CD8-positive, alpha-beta memory T cell (primary cell): ENCODE results near the gene FAR2. TPM values are rescaled to one million over a fixed set of nuclear protein-coding genes. Genes with fewer than 3 reads are reported as not detected.
A peak's percentile ranks its signal among the peaks of the same experiment; 100 is the strongest.

Source experiments
- CTCF ChIA-PET: fragments of 350-600 bp; sonication (Branson Sonifier 250); formaldehyde crosslinking; loops from one replicate; lab custom pipeline; 2021; ENCODE audit warnings: antibody characterized with exemption; lab: Charles Lee
- POLR2A ChIA-PET: fragments of 350-600 bp; sonication (Branson Sonifier 250); formaldehyde crosslinking; loops from one replicate; lab custom pipeline; 2021; ENCODE audit warnings: antibody characterized with exemption; lab: Charles Lee
- DNase-seq, 5 donors: peaks; one replicate each; pipeline versions ENCODE4 v3.0.0 to v3.0.0-alpha.2; 2020 to 2022; ENCODE audit warnings: mixed read lengths in 1 of 5
- H3K27ac ChIP-seq: one replicate; pipeline ENCODE4 v1.7.0; 2013; ENCODE audit warnings: low read depth, mild to moderate bottlenecking, low read length, moderate library complexity
- H3K27me3 ChIP-seq: 2 replicates; pipeline ENCODE4 v1.7.0; 2013; ENCODE audit warnings: low read length, mild to moderate bottlenecking; ENCODE audit not compliant: insufficient read depth, poor library complexity, severe bottlenecking
- H3K36me3 ChIP-seq: 2 replicates; pipeline ENCODE4 v1.7.0; 2013; ENCODE audit warnings: mild to moderate bottlenecking, low read length, moderate library complexity; ENCODE audit not compliant: insufficient read depth
- H3K4me1 ChIP-seq: 2 replicates; pipeline ENCODE4 v1.7.0; 2013; ENCODE audit warnings: mild to moderate bottlenecking, low read length, moderate library complexity; ENCODE audit not compliant: insufficient read depth
- H3K4me3 ChIP-seq: 2 replicates; pipeline ENCODE4 v1.7.0; 2013; ENCODE audit warnings: mild to moderate bottlenecking, low read length
- H3K9me3 ChIP-seq: 2 replicates; pipeline ENCODE4 v1.7.0; 2013; ENCODE audit warnings: mild to moderate bottlenecking, low read length
- H3K27ac Mint-ChIP-seq, 8 donors: one replicate each; pipeline ENCODE4 v1.8.0; 2020 to 2021; ENCODE audit warnings: mixed read lengths in 8 of 8, mild to moderate bottlenecking in 6 of 8, inconsistent platforms in 3 of 8, moderate library complexity in 3 of 8
- H3K27me3 Mint-ChIP-seq, 2 donors: one replicate each; pipeline ENCODE4 v1.8.0; 2020 to 2021; ENCODE audit warnings: mixed read lengths in 2 of 2, mild to moderate bottlenecking in 1 of 2, moderate library complexity in 1 of 2
- H3K36me3 Mint-ChIP-seq, 3 donors: one replicate each; pipeline ENCODE4 v1.8.0; 2020 to 2021; ENCODE audit warnings: mixed read lengths in 3 of 3, inconsistent platforms in 1 of 3, mild to moderate bottlenecking in 1 of 3
- H3K4me1 Mint-ChIP-seq, 3 donors: one replicate each; pipeline ENCODE4 v1.8.0; 2020 to 2021; ENCODE audit warnings: mixed read lengths in 3 of 3, inconsistent platforms in 1 of 3, mild to moderate bottlenecking in 1 of 3
- H3K4me3 Mint-ChIP-seq, 7 donors: one replicate each; pipeline ENCODE4 v1.8.0; 2020 to 2021; ENCODE audit warnings: mixed read lengths in 7 of 7, mild to moderate bottlenecking in 6 of 7, moderate library complexity in 4 of 7, inconsistent platforms in 2 of 7
- H3K9me3 Mint-ChIP-seq, 5 donors: one replicate each; pipeline ENCODE4 v1.8.0; 2020 to 2022; ENCODE audit warnings: mixed read lengths in 5 of 5, mild to moderate bottlenecking in 3 of 5, moderate library complexity in 2 of 5, inconsistent platforms in 1 of 5
- polyA plus RNA-seq: library from polyadenylated mRNA; unstranded; fragments of 300-500 nt; fragmentation: Illumina TruSeq; gene quantifications from one replicate; pipeline ENCODE4 v1.2.3, GENCODE V29; 2021
- total RNA-seq, 2 experiments: library from RNA; stranded (reverse); gene quantifications; one replicate each; pipeline ENCODE4 v1.2.3, GENCODE V29; 2021

The FAR2 gene
- total and polyA plus RNA-seq, 3 experiments from 2014 or later: 3.7 to 7.0 (median 4.0) TPM

DNA sequence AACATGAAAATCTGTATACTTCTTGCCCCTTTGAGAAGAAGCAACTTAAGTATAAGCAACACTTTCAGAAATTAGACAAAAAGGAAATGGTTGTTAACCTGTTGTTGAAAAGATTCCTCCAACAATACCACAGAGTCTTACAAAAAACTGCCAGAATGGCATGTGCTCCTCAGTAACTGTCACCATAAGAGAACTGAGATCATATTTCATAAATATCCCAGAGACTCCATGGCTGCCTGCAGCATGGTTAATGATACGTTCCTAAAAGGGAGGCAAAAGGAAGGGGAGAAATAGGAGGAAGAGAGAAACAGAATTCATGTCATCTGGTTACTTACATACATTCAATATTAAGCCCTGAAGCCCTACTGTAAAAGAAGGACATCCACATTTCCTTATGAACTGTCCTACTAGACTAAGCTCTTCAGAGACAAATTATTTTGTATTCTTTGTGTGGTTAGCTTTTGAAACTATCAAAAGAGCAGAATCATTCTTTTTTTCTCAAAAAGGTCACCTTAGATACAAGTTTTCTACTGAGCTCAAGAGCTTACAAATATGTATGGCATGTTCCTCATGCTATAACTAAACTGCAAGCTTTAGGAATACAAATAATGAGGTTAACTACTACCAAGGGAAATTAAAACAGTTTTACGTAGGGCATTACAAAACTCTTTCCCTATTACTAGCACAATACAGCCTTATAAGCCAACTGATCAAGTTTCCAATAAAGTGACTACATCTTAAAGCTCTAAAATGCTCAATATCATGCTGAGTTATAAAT lies 194.1 kb downstream of the FAR2 start:
- Histone ChIP-seq H3K27me3 (no peaks in the 10 kb centered on the region), H3K4me1 (no peaks in the 10 kb centered on the region), H3K9me3 (no peaks in the 10 kb centered on the region), H3K36me3 (peaks cover 23% of the 10 kb centered on the region), H3K4me3 (no peak overlapping the region), H3K27ac (no peak overlapping the region)
- Mint-ChIP-seq H3K4me1 (no peaks in the 10 kb centered on the region), H3K9me3 (no peaks in the 10 kb centered on the region), H3K27me3 (no peaks in the 10 kb centered on the region), H3K27ac (peak overlapping the region in 4 of 8 donors; percentile 1 to 82 (median 28)), H3K4me3 (no peak overlapping the region), H3K36me3 (peaks cover 5 to 77% (median 16%) of the 10 kb centered on the region in 3 donors)
- CTCF ChIA-PET: no interaction called here
- DNase-seq: no peak
- POLR2A ChIA-PET: no interaction called here

DNA sequence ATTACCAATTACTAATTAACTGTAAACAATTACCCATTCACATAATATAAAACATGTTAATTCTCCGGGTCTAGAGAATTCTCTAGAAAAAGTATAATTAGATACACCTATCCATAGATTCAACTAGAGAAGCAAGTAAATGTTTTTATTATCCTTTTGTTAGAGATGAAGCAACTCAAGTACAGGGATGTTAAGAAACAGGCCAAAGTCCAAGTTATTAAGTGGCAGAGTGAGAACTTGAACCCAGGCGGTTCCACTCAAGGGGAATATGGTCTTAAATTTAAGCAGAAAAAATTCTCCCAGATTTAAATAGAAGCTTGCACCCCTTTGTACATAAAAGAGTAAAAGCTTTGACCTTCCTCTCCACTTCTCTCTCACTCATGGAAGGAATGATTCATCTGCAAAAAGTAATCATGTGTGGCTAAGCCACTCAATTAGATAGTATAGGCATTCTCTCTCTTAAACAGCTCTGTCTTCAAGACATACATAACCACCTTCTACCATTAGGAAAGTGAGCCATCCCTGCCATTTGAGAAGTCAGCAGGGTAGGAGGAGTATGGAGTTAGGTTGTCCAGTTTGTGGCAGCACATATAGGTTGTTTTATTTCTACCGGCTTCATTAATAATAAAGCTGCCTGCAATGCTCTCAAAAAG lies 197.8 kb downstream of the FAR2 start:
- Histone ChIP-seq H3K4me1 (no peaks in the 10 kb centered on the region), H3K4me3 (no peak overlapping the region), H3K9me3 (no peaks in the 10 kb centered on the region), H3K36me3 (peaks cover 36% of the 10 kb centered on the region), H3K27ac (no peak overlapping the region), H3K27me3 (no peaks in the 10 kb centered on the region)
- CTCF ChIA-PET: interaction anchor here (1.0 to 1.1 kb wide), 2 partner anchors 15 to 52 kb away, joined by 3 read pairs; no protein-coding TSS in a partner anchor
- Mint-ChIP-seq H3K9me3 (no peaks in the 10 kb centered on the region), H3K4me1 (peaks cover 1 to 4% (median 4%) of the 10 kb centered on the region in 3 donors), H3K27ac (peak overlapping the region in 1 of 8 donors; percentile 8), H3K4me3 (no peak overlapping the region), H3K36me3 (peaks cover 5 to 74% (median 16%) of the 10 kb centered on the region in 3 donors), H3K27me3 (no peaks in the 10 kb centered on the region)
- DNase-seq: no peak
- POLR2A ChIA-PET: no interaction called here

DNA sequence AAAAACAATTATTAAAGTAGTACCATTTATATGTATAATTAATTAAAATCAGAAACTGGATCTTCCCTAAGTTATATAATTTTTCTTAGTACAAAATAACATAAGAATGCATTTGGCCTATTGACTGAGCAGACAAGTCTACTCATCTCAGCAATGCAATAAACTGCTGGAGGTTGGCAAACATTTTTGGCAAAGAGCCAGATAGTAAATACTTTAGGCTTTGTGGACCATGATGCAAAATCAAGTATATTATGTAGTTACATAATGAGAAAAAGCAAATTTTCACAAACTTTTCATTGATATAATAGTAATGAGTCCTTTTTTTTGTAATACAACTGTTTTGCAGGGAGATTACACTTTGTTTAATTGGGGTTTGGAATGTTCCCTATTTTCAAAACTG lies 201.0 kb downstream of the FAR2 start:
- H3K27me3 Mint-ChIP-seq: no peaks in the 10 kb centered on the region
- no peaks in the 10 kb centered on the region for H3K9me3 ChIP-seq
- H3K27ac Mint-ChIP-seq: no peak overlapping the region
- H3K27me3 ChIP-seq: no peaks in the 10 kb centered on the region
- POLR2A ChIA-PET: no interaction called here
- H3K36me3 ChIP-seq: peaks cover 23% of the 10 kb centered on the region
- H3K4me1 ChIP-seq: no peaks in the 10 kb centered on the region
- CTCF ChIA-PET: no interaction called here
- no peak overlapping the region for H3K27ac ChIP-seq
- no peaks in the 10 kb centered on the region for H3K9me3 Mint-ChIP-seq
- H3K36me3 Mint-ChIP-seq: peaks cover 5 to 66% (median 13%) of the 10 kb centered on the region in 3 donors
- no peak for DNase-seq
- no peak overlapping the region for H3K4me3 ChIP-seq
- no peak overlapping the region for H3K4me3 Mint-ChIP-seq
- H3K4me1 Mint-ChIP-seq: peaks cover 1 to 4% (median 4%) of the 10 kb centered on the region in 3 donors

DNA sequence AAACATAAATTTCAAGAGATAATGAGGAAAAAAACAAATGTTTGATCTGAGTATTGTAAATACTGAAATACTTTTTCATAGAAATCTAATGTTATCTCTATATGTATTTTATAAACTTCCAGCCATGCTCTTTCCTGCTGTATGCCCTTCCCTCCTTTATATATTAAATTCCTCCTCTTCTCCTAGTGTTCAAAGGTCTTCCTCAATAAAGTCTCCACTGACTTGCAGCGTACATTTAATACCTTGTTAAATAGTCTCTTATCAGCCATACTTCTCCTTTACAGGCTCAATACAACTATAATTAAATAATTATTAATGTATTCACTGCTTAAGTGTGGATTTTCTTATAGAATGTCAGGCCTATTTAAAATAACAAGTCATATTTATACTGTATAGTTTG lies 205.9 kb downstream of the FAR2 start:
- Histone ChIP-seq H3K9me3 (no peaks in the 10 kb centered on the region), H3K27ac (no peak overlapping the region), H3K4me3 (no peak overlapping the region), H3K36me3 (peaks cover 21% of the 10 kb centered on the region), H3K27me3 (no peaks in the 10 kb centered on the region), H3K4me1 (no peaks in the 10 kb centered on the region)
- no peak for DNase-seq
- Mint-ChIP-seq H3K9me3 (no peaks in the 10 kb centered on the region), H3K36me3 (peaks cover 0 to 70% (median 29%) of the 10 kb centered on the region in 3 donors), H3K27me3 (no peaks in the 10 kb centered on the region), H3K27ac (no peak overlapping the region), H3K4me1 (peaks cover 1 to 4% (median 4%) of the 10 kb centered on the region in 3 donors), H3K4me3 (no peak overlapping the region)
- ChIA-PET CTCF (no interaction called here), POLR2A (no interaction called here)

DNA sequence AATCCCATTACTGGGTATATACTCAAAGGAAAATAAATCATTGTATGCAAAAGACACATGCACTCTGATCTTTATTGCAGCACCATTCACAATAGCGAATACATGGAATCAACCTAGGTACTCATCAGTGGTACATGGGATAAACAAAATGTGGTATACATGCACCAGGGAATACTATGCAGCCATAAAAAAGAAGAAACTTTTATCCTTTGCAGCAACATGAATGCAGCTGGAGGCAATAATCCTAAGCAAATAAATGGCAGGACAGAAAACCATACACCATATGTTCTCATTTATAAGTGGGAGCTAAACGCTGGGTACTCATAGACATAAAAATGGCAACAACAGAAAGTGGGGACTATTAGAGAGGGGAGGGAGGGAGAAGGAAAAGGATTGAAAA lies 216.0 kb downstream of the FAR2 start:
- CTCF ChIA-PET: no interaction called here
- Histone ChIP-seq H3K27me3 (no peaks in the 10 kb centered on the region), H3K36me3 (peaks cover 19% of the 10 kb centered on the region), H3K4me3 (no peak overlapping the region), H3K4me1 (no peaks in the 10 kb centered on the region), H3K27ac (no peak overlapping the region), H3K9me3 (no peaks in the 10 kb centered on the region)
- peaks cover 19 to 71% (median 21%) of the 10 kb centered on the region in 3 donors for H3K36me3 Mint-ChIP-seq
- DNase-seq: no peak
- H3K9me3 Mint-ChIP-seq: no peaks in the 10 kb centered on the region
- H3K4me3 Mint-ChIP-seq: no peak overlapping the region
- H3K4me1 Mint-ChIP-seq: peaks cover 12 to 21% (median 18%) of the 10 kb centered on the region in 3 donors
- H3K27me3 Mint-ChIP-seq: no peaks in the 10 kb centered on the region
- POLR2A ChIA-PET: no interaction called here
- H3K27ac Mint-ChIP-seq: no peak overlapping the region

DNA sequence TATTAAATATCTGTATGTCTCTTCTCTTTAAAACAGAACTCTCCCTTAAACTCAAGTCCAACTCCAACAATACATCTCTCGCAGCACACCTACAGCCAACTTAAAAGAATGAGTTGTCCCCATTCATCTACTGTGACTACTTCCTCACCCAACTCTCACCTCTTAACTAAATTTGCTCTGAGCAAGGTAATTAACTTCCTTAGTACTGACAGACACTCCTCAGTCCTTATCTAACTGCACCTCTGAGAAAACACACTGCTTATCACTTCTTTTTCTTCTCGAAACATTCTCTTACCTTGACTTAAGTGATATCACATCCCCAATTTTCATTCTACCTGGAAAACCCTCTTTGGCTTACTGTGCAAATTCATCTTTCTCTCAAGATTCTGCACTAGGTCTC lies 224.9 kb downstream of the FAR2 start:
- H3K9me3 Mint-ChIP-seq: no peaks in the 10 kb centered on the region
- no peak overlapping the region for H3K27ac ChIP-seq
- no peaks in the 10 kb centered on the region for H3K9me3 ChIP-seq
- H3K27me3 Mint-ChIP-seq: no peaks in the 10 kb centered on the region
- H3K27me3 ChIP-seq: no peaks in the 10 kb centered on the region
- CTCF ChIA-PET: no interaction called here
- H3K4me1 Mint-ChIP-seq: peaks cover 26 to 41% (median 40%) of the 10 kb centered on the region in 3 donors
- no peak for DNase-seq
- H3K4me3 ChIP-seq: no peak overlapping the region
- peaks cover 12% of the 10 kb centered on the region for H3K36me3 ChIP-seq
- H3K27ac Mint-ChIP-seq: no peak overlapping the region
- POLR2A ChIA-PET: no interaction called here
- no peak overlapping the region for H3K4me3 Mint-ChIP-seq
- peaks cover 0 to 30% (median 5%) of the 10 kb centered on the region in 3 donors for H3K36me3 Mint-ChIP-seq
- H3K4me1 ChIP-seq: peaks cover 7% of the 10 kb centered on the region

DNA sequence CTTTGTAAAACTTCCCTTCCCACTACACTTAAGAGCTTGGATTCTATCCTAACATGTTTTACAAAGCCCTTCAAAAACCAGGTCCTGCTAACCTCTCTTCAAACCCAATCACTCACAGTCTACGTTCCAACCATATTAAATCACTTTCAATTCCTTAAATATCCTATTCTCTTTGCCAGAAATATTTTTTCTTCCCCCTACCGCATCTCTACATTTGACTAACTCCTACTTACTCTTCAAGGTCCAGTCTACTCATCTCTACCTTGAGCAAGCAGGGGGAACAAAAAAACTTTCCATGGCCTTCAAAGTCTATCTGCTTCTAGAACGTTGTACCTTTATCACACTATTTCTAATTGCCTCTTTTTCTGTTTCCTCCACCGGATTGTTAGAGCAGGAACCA lies 225.8 kb downstream of the FAR2 start:
- H3K27ac ChIP-seq: no peak overlapping the region
- peaks cover 0 to 26% (median 5%) of the 10 kb centered on the region in 3 donors for H3K36me3 Mint-ChIP-seq
- H3K4me1 ChIP-seq: peaks cover 15% of the 10 kb centered on the region
- H3K27me3 ChIP-seq: no peaks in the 10 kb centered on the region
- DNase-seq: no peak
- H3K4me3 Mint-ChIP-seq: no peak overlapping the region
- ChIA-PET POLR2A (no interaction called here), CTCF (no interaction called here)
- H3K4me3 ChIP-seq: no peak overlapping the region
- no peaks in the 10 kb centered on the region for H3K27me3 Mint-ChIP-seq
- no peaks in the 10 kb centered on the region for H3K9me3 ChIP-seq
- H3K27ac Mint-ChIP-seq: no peak overlapping the region
- H3K9me3 Mint-ChIP-seq: no peaks in the 10 kb centered on the region
- peaks cover 7% of the 10 kb centered on the region for H3K36me3 ChIP-seq
- peaks cover 35 to 50% (median 49%) of the 10 kb centered on the region in 3 donors for H3K4me1 Mint-ChIP-seq

DNA sequence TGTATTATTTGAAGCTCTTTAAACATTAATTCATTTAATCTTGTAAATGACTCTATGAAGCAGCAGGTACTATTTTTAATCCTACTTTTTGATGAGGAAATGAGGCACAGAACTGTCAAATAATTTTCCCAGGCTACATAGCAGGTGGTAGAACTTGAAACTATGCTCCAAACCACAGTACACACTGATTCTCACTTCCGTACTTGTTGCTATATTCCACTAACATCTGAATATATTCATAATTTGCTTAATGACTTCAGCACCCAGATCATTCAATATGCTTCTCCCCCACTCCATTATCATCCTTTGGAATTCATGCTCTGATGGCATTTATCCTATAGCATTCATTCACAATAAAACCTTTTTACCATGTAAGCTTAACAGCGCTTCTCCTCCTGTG lies 227.0 kb downstream of the FAR2 start:
- H3K9me3 ChIP-seq: no peaks in the 10 kb centered on the region
- H3K4me1 ChIP-seq: peaks cover 18% of the 10 kb centered on the region
- no peak for DNase-seq
- no peaks in the 10 kb centered on the region for H3K27me3 ChIP-seq
- H3K27me3 Mint-ChIP-seq: no peaks in the 10 kb centered on the region
- CTCF ChIA-PET: no interaction called here
- H3K36me3 Mint-ChIP-seq: peaks cover 0 to 27% (median 5%) of the 10 kb centered on the region in 3 donors
- H3K4me3 Mint-ChIP-seq: no peak overlapping the region
- no peak overlapping the region for H3K4me3 ChIP-seq
- H3K36me3 ChIP-seq: peaks cover 4% of the 10 kb centered on the region
- H3K4me1 Mint-ChIP-seq: peaks cover 41 to 57% (median 56%) of the 10 kb centered on the region in 3 donors
- H3K27ac Mint-ChIP-seq: peak overlapping the region in 3 of 8 donors; percentile 7 to 48 (median 23)
- no peaks in the 10 kb centered on the region for H3K9me3 Mint-ChIP-seq
- POLR2A ChIA-PET: no interaction called here
- H3K27ac ChIP-seq: no peak overlapping the region
